ENCODE results near the gene RNF111.

The RNF111 gene

GRCh38 chr15:59051873-59052861 lies 64.7 kb downstream of the RNF111 start:
- DNase-seq (ENCODE audit: low read depth, low spot score), result no peak
- no peak overlapping the region for H3K27ac ChIP-seq

- DNase-seq (ENCODE audit: low read depth, low spot score), result no peak
- H3K27ac ChIP-seq, result no peak overlapping the region
These were observed 65.5 kb downstream of the RNF111 start for GRCh38 chr15:59052915-59053407.

- H3K27ac ChIP-seq, result no peak overlapping the region
- DNase-seq (ENCODE audit: low read depth, low spot score), result no peak
These were observed 66.0 kb downstream of the RNF111 start for GRCh38 chr15:59053482-59053881.

DNA sequence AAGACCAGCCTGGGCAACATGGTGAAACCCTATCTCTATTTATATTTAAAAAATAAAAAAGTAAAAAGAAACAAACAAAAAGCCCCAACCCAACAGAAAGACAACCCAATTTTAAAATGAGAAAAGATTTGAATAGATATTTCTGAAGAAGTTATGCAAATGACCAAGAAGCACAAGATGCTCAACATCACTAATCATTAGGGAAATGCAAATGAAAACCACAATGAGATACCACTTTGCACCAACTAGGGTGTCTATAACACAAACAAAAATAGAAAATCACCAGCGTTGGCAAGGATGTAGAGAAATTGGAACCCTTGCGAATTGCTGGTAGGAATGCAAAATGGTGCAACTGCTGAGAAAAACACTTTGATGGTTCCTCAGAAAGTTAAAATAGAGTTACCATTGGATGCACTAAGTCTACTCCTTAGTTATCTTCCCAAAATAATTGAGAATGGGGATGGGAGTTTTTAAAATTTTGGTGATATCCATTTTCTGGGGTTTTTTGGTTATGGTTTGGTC lies 71.7 kb downstream of the RNF111 start:
- no peak for DNase-seq (ENCODE audit: low read depth, low spot score)
- no peak overlapping the region for H3K27ac ChIP-seq

GRCh38 chr15:59060348-59060747 lies 72.9 kb downstream of the RNF111 start:
- H3K27ac ChIP-seq, result no peak overlapping the region
- no peak for DNase-seq (ENCODE audit: low read depth, low spot score)

- DNase-seq (ENCODE audit: low read depth, low spot score), result no peak
- no peak overlapping the region for H3K27ac ChIP-seq
These were observed 75.6 kb downstream of the RNF111 start for GRCh38 chr15:59063042-59063441.

DNA sequence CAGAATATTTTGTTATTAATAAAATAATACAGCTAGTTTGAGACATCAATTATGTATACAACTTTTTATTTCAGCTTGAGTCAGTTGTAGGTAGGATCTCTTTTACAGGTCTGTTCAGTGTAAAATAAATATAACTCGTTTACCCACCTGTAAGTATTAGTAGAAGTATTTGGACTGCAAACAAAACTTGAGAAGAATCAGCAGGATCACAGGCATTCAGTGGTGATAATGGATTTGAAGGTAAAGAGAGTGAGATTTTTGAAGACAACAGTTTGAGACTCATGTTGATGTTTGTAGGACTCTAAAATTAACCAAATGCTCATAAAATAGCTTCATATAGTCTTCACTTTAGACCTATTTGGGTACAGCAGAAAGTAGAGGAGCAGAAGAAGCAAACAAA lies 82.0 kb downstream of the RNF111 start:
- no peak overlapping the region for H3K27ac ChIP-seq
- no peak for DNase-seq (ENCODE audit: low read depth, low spot score)

GRCh38 chr15:59074607-59075006 lies 87.1 kb downstream of the RNF111 start:
- H3K27ac ChIP-seq, result no peak overlapping the region
- DNase-seq (ENCODE audit: low read depth, low spot score), result no peak

- DNase-seq (ENCODE audit: low read depth, low spot score), result no peak
- H3K27ac ChIP-seq, result no peak overlapping the region
These were observed 100.3 kb downstream of the RNF111 start for GRCh38 chr15:59087731-59088130.

DNA sequence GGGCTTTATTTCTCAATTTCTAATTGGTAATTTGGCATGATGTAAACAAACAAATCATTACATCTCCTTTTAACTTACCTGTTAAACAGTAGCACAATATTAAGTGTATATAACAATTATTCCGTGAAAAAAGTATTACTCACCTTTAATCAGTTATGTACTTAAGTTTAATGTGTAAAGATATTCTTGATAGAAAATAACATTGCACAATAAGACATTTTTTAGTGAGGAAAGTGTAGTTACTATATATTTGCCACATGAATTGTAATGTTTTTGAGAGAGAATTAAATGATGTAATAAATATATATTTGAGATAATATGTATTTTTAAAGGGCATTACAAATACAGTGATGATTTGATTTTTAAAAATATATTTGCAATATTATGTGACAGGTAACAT lies 106.6 kb downstream of the RNF111 start:
- no peak overlapping the region for H3K27ac ChIP-seq
- no peak for DNase-seq (ENCODE audit: low read depth, low spot score)

DNA sequence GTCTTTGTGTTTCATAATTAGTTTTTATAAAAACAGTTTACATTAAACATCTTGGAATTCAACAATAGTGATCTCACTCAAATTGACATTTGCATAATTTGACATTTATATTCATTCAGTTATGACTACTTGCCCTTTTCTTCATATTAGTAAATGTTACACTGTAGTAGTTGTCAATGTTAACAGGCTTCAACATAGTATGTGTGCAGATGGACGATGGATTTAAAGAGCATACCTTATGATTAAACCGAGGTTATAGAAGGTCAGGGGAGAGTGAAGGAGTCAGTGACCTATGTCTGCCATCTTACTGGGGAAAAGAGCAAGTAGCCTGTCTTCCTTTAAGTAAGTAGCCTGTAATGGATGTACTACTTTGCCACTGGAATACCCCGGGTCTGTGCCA lies 109.0 kb downstream of the RNF111 start:
- H3K27ac ChIP-seq, result no peak overlapping the region
- DNase-seq (ENCODE audit: low read depth, low spot score), result no peak

GRCh38 chr15:59099162-59099685 lies 111.8 kb downstream of the RNF111 start:
- H3K27ac ChIP-seq, result no peak overlapping the region
- no peak for DNase-seq (ENCODE audit: low read depth, low spot score)

GRCh38 chr15:59104602-59104911 lies 117.1 kb downstream of the RNF111 start:
- DNase-seq (ENCODE audit: low read depth, low spot score), result no peak
- H3K27ac ChIP-seq, result peak overlapping the region; percentile 37

DNA sequence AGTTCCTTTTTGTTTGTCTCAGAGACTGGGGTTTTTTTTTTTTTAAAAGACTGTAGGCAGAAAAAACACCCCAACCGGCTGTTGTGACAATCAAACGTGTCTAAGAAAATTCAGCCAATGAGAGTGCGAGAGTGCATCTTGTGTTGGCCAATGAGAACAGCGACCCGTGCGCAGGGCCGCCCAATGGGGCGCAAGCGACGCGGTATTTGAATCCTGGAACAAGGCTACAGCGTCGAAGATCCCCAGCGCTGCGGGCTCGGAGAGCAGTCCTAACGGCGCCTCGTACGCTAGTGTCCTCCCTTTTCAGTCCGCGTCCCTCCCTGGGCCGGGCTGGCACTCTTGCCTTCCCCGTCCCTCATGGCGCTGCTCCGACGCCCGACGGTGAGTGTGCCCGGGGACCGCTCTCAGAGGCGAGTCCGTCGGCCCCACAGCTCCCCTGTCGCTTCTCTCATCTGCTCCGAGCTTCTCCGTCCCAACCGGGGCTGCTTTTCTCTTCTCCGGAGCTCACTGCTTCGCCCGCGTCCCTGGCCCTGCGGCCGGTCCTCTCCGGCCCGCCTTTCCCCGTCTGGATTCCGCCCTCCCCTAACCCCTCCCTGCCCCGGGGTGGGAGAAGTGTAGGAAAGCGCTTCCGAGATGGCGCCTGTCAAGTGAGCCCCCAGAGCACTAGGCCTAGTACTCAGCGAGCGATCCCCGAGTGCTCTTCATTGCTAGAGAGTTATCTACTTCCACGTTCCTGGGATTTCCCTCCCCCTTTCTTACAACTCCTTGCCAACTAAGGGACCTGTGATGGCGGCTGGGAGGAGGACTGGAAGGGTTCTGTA lies 117.7 kb downstream of the RNF111 start, which contains the start of gene CCNB2:
Gene CCNB2 (plus strand): TSS at position 235 of the 821 bp plus-strand sequence. CDS start 123 bp downstream, at position 358.
- peak within 1 kb of the TSS; percentile 37 for H3K27ac ChIP-seq
- DNase-seq (ENCODE audit: low read depth, low spot score), result peak; percentile 70

DNA sequence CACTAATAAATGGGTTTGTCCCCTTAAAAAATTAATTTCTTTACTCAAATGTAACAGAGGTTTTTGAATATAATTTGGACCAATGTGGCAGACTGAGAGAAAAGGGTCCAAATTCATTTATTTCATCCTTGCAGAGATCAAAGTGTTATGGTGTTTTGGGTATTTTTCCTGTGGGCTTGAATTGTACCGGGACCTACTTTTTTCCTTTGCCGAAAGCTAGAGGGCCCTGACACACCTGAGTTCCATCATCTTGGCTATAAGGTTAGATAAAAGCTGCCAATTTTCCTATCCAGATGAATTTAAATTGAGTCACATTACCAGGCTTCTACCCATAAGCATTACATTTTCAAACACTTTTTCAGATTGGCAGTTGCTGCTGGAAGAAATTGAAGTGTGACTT lies 118.4 kb downstream of the RNF111 start:
- no peak overlapping the region for H3K27ac ChIP-seq
- no peak for DNase-seq (ENCODE audit: low read depth, low spot score)

GRCh38 chr15:59111251-59111650 lies 123.8 kb downstream of the RNF111 start:
- no peak overlapping the region for H3K27ac ChIP-seq
- no peak for DNase-seq (ENCODE audit: low read depth, low spot score)

- no peak overlapping the region for H3K27ac ChIP-seq
These were observed 127.6 kb downstream of the RNF111 start for GRCh38 chr15:59115047-59115446.

DNA sequence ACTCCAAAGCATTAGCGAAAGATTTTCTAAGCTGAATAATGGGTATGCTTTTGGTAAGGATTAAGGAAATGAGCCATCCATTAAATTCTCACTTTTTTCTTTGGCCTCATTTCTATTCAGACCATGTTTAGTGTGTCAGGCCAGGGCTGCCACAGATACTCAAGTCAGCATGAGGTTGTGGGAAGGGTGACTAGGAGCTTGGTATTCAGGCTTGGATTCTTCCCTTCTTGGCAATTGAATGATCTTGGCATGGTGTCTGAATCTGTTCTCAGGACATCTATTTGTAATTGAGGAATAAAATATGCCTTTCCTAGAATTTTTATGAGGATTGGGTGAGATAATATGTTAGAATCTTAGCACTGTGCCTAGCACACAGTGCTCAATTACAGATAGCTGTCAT lies 128.7 kb downstream of the RNF111 start:
- no peak overlapping the region for H3K27ac ChIP-seq
- DNase-seq (ENCODE audit: low read depth, low spot score), result no peak

More at GRCh38 chr15:59115047-59115446, 127.6 kb downstream of the RNF111 start:
- no peak for DNase-seq (ENCODE audit: low read depth, low spot score)

- no peak for DNase-seq (ENCODE audit: low read depth, low spot score)
These were observed 129.3 kb downstream of the RNF111 start for GRCh38 chr15:59116771-59117170.

GRCh38 chr15:59119625-59120024 lies 132.2 kb downstream of the RNF111 start:
- no peak for DNase-seq (ENCODE audit: low read depth, low spot score)
- no peak overlapping the region for H3K27ac ChIP-seq

More at GRCh38 chr15:59116771-59117170, 129.3 kb downstream of the RNF111 start:
- H3K27ac ChIP-seq, result no peak overlapping the region
